NCI-H2227 treated with DMSO at 0.1 percent for 48 hours (cell line): ENCODE data around the gene VGF.

Experiments used
- DNase-seq: peaks from one replicate; lab custom pipeline; 2025; lab: John Stamatoyannopoulos, UW

Gene VGF

GRCh38 chr7:101165958-101166647 is 734 bp upstream of the VGF start:
- peak; percentile 36 for DNase-seq

GRCh38 chr7:101164071-101164840 is 1.1 kb downstream of the VGF start:
- DNase-seq, result no peak

- peak; percentile 87 for DNase-seq
Measured at GRCh38 chr7:101163279-101164070, 1.9 kb downstream of the VGF start.

- peak; percentile 87 for DNase-seq
Measured at GRCh38 chr7:101162551-101163278, 2.7 kb downstream of the VGF start.

- DNase-seq, result no peak
Measured at GRCh38 chr7:101161692-101162471, 3.5 kb downstream of the VGF start.

GRCh38 chr7:101160910-101161309 is 4.5 kb downstream of the VGF start:
- no peak for DNase-seq

- no peak for DNase-seq
Measured at GRCh38 chr7:101159696-101160674, 5.4 kb downstream of the VGF start.

GRCh38 chr7:101156866-101157589 is 8.3 kb downstream of the VGF start:
- DNase-seq, result no peak

GRCh38 chr7:101156277-101156676 is 9.1 kb downstream of the VGF start:
- no peak for DNase-seq

GRCh38 chr7:101155303-101155702 is 10.1 kb downstream of the VGF start:
- no peak for DNase-seq

GRCh38 chr7:101154693-101155102 is 10.7 kb downstream of the VGF start:
- DNase-seq, result no peak

GRCh38 chr7:101153969-101154692 is 11.2 kb downstream of the VGF start, which contains the start of gene AP1S1:
Gene AP1S1 (plus strand): TSS chr7:101154476. CDS start chr7:101154515, 39 bp downstream.
- DNase-seq, result peak; percentile 99

- DNase-seq, result no peak
Measured at GRCh38 chr7:101151908-101152651, 13.3 kb downstream of the VGF start.

GRCh38 chr7:101140746-101141382 is 24.5 kb downstream of the VGF start:
- DNase-seq, result no peak

GRCh38 chr7:101140339-101140699 is 25.1 kb downstream of the VGF start:
- DNase-seq, result no peak

GRCh38 chr7:101138213-101138870 is 27.0 kb downstream of the VGF start:
- peak; percentile 81 for DNase-seq
